GM19452 (cell line): ENCODE measurements around the gene ASB16.
"Not testable (repeated sequence)": the region's sequence is repeated elsewhere in the genome, so short reads cannot be mapped to it uniquely, and the experiment has no call there.

ENCODE experiments used
- ATAC-seq: cut with Tn5 transposase; IDR thresholded peaks from one replicate; pipeline ENCODE4 v1.9.1; 2021; ENCODE audit not compliant: unreplicated experiment

ASB16 gene

DNA sequence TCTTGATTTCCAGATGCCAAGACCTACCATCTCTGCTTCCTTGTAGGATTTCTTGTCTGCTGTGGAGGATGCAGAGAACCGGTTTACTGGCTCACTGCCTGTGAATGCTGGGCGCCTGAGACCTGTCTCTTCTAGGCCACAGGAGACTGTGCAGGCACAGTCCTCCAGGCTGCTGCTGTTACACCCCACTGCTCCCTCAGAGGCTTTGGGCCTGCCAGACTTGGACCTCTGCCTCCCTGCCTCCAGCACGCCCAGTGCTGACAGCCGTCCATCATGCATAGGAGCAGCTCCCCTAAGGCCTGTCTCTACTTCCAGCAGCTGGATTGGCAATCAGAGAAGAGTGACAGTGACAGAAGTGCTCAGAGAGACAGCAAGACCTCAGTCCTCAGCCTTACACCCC, 22.7 kb upstream of the ASB16 start:
- ATAC-seq = no peak

DNA sequence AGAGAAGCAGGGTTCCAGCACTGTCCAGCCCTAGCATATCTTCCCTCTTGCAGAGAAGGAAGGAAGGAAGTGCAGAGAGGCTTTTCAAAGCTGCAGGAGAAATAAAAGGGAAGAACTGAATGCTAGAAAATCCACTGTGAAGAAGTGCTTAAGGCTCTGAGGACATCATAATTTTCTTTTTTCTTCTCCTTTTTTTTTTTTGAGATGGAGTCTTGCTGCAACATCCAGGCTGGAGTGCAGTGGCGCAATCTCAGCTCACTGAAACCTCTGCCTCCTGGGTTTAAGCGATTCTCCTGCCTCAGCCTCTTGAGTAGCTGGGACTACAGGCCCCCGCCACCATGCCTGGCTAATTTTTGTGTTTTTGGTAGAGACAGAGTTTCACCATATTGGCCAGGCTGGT, 21.4 kb upstream of the ASB16 start:
- not testable (repeated sequence) for ATAC-seq

DNA sequence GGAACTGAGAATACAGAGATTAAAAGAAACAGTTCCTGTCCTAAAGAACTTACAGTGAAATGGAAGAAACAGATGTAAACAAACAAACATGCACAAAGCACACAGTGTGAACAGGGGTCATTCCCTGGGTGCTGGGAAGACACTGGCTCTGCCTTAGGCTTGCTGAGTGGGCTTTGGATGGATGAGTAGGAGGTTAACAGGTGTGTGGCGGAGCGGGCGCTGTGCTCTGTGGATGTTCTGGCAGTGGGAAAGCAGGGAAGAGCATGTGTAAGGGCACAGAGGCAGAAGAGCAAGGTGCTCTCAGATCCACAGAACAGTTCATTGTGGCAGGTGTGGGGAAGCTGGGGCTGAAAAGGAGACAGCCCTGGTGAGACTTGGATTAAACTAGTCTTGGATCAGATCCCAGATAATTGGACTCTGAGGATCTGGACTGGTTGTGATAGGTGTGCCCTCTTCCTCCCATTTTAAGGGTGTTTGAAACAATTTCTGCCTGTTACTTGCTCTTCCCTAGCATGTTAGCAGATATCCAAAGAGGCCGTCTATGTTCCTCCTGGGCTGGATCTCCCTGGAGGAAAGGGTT, 20.7 kb upstream of the ASB16 start:
- ATAC-seq = no peak

DNA sequence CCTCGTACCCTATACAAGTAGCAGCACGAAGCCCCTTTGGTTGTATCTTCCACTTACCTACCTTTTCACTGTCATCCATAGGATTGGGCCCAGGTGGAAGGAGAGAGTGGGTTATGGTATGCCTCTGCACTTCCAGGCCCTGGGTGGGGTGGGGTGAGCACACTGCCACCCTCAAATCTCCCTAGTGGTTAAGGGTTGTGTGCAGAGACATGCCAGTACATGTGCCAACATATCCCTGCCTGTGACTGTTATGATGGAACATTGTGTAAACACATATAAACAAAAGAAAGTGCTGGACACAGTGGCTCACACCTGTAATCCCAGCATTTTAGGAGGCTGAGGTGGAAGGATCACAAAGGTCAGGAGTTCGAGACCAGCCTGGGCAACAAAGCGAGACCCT, 17.6 kb upstream of the ASB16 start:
- no peak for ATAC-seq

DNA sequence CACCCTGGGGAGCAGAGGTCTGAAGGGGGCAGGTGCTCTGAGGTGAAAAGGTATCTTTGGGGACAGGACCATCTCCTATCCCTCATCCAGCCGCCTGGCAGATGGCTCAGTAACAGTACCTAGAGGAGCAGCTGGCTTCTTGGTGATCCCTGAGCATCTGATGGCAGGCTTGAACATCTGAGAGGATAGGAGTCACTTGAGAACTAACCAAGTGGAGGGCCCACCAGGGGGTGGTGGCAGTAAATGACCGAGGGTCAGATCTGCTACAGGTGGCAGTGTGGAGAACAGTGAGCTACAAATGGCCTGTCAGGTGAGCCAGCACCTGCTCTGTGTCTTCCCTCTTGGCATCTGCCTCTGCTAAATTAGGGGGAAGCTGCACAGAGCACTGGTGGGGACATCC, 15.0 kb upstream of the ASB16 start:
- no peak for ATAC-seq

DNA sequence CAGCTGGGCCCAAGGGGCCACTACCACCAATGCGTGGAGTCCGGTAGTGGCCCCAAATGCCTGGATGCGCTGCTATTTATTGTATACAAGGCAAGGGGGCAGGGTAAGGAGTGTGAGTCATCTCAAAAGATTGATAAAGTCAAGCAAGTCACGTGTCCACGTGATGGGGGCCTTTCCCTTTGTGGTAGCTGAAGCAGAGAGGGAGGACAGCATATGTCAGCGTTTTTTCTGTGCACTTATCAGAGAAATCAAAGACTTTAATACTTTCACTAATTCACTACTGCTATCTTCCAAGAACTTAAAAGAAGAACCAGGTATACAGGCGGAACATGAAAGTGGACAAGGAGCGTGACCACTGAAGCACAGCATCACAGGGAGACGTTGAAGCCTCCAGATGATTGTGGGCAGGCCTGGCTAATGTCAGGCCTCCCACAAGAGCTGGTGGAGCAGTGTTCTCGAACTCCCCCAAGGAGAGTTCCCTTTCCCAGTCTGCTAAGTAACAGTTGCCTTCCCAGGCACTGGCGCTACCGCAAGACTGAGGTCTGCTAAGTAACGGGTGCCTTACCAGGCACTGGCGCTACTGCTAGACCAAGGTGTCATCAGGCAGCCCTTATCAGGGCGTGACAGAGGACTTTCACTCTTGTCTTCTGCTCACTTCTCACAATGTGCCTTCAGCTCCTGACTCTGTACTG, 10.8 kb upstream of the ASB16 start:
- no peak for ATAC-seq

DNA sequence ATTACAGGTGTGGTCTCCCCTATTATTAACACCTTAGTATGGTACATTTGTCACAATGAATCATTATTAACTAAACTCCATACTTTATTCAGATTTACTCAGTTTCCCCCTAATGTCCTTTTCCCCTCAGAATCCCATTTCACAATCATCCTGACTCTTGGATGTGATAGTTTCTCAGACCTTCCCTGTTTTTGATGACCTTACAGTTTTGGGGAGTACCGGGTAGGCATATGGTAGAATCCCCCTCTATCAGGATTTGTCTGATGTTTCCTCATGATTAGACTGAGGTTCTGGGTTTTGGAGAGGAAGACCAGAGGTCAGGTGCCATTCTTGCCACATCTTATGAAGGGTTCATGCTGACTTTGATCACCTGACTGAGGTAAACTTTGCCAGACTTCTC, 6.0 kb upstream of the ASB16 start:
- no peak for ATAC-seq

DNA sequence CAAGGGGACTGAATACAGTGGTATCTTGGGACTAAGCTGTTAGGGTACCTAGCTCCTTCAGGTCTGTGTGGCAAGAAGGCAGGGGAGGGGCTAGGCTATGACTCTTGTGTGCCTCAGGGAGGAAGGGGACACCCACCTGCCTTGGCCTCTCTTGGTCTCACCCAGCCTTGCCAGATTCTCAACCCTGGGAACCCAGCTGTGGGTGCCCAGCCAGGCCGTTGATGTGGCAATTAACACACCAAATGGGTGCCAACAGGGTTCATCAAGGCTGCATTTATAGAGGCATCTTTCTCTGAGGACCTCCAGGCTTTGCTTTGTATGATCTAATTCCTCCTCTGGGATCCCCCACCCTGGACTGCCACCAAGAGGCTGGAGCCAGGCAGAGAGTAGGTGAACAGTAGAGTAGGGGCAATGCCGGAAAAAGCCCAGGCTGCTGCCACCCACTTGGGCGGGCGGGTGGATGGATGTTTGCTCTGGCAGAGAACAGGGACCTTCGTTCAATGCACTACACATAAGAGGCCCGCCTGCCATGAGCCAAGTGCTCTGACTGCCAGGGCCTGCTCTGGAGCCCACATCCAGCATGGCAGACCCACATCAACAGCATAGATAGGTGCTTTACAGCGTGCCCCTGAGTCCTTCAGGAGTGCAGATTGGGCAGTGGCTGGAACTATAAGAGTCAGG, 3.2 kb upstream of the ASB16 start:
- ATAC-seq = no peak

DNA sequence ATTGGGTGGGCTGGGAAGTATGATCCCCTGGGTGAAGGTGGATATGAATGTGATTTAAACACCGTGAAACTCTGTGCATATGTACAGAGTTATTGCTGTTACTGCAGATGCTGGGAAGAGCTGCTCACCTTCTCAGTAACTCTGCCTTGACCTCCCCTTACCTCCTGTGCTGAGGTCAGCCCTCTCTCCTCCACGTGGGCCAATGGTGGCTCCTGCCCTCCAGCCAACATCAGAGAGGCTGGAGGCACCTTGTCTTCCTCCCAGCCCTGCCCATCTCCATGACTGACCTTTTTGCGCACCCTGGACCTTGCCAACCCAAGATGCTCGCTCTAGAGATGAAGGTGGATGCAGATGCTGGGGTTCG, 387 bp upstream of the ASB16 start:
- ATAC-seq = no peak

DNA sequence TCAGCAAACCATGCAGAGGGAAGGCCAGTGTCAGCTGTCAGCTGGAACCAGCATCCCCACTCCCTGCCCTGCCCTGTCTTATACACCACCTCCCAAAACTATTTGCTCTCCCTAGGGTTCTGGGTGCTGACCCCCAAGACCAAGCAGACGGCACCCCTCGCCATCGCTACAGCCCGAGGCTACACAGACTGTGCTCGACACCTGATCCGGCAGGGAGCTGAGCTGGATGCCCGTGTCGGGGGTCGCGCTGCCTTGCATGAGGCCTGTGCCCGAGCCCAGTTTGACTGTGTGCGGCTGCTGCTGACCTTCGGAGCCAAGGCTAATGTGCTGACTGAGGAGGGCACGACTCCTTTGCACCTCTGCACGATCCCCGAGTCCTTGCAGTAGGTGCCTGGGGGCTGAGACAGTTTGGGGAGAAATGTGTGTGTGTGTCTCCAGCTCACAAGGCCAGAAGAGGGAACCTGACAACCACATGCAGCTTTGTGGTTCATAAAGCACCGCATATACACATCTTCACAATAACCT, 1.5 kb downstream of the ASB16 start:
- no peak for ATAC-seq

DNA sequence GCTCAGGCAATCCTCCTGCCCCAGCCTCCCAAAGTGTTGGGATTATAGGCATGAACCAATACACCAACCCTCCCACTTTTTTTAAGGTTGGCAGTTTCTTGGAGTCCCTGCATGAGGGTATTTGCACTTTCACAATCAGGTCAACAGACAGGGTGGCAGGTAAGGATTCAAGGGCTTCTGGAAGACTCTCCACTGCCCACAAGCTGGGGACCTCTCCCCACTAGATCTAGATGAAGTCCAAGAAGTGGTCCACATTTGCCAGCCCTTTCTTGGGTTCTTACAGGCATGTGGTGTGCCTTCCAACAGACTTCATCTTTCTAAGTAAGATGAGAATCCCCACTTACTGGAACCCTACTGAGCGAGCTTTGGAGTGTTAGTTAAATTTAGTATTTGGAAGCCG, 3.9 kb downstream of the ASB16 start:
- ATAC-seq = no peak

DNA sequence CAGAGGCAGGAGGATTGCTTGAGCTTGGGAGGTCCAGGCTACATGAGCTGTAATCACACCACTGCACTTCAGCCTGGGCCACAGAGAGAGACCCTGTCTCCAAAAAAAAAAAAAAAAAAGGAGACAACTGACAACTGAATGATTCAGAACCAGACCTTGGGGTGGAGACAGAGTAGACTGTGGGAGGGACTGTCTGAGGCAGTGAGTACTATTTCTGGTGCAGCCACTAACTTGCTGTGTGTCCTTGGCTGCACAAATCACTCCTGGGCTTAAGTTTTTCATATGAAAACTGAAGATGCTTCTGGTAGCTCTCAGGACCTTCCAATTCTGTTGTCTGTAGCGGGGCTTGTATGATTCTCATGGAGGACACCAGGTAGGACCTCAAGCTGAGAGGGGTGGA, 5.8 kb downstream of the ASB16 start:
- no peak for ATAC-seq

DNA sequence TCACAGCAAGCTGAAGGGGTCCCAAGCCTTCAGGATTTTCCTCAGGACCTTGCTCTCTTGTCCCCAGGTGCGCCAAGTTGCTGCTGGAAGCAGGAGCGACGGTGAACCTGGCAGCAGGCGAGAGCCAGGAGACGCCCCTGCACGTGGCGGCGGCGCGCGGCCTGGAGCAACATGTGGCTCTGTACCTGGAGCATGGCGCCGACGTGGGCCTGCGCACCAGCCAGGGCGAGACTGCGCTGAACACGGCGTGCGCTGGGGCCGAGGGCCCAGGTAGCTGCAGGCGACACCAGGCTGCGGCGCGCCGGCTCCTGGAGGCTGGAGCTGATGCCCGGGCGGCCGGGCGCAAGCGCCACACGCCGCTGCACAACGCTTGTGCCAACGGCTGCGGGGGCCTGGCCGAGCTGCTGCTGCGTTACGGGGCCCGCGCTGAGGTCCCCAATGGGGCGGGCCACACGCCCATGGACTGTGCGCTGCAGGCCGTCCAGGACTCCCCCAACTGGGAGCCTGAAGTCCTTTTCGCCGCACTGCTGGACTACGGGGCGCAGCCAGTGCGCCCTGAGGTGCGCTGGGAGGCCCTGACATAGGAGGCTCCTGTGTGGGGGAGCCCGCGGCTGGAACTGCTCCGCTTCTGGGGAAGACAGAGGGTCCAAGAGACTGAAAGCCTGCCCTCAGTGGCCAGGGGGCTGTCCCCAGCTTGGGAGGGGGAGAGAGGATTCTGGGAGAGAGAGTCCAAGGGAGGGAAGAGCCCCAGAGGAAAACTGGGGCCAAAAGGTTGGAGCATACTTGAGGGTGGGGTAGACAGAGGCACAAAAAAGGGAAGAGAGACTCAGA, 6.4 kb downstream of the ASB16 start:
- no peak for ATAC-seq

DNA sequence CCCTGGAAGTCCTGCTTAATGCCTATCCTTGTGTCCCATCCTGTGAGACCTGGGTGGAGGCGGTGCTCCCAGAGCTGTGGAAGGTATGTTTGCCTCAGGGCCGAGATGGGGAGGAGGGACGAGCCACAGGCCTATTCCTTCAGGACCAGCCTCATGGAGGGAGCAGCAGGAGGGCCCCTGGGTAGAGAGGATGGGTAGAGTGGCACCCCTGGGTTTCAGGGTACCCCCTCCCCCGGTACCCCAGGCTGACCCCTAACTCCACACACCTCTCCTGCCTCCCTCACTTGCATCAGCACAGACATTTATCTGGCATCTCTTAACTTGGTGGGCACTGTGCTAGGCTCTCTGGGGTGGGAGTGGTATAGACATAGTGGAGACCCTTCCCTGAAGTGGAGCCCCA, 7.1 kb downstream of the ASB16 start:
- ATAC-seq = no peak

DNA sequence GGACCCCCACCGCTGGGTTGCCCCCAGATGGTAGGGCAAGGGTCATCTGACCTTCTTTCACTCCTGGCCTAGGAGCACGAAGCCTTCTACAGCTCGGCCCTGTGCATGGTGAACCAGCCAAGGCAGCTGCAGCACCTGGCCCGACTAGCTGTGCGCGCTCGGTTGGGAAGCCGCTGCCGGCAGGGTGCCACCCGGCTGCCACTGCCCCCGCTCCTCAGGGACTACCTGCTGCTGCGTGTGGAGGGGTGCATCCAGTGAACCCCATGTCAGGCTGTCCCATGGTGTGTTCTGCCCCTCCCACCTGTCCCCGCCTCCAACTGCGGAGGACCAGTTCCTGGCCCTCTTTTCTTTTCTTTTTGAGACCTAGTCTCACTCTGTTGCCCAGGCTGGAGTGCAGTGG, 7.6 kb downstream of the ASB16 start:
- no peak for ATAC-seq

DNA sequence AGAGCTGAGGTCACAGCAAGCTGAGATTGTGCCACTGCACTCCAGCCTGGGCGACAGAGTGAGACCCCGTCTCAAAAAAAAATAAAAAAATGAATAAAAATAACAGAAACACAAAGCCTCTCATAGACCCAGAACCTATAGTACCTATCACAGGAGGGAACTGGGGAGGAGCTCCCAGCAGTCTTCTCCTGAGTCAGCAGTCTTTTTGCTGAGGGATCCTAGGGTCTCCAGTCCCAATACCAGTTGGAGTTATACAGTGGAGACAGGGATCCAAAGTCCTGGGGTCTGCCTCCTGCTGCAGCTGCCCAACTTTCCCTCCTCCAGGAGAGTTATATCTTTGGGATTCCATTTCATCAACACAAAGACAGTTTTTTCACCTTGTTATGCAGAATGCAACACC, 12.5 kb downstream of the ASB16 start:
- ATAC-seq = no peak

DNA sequence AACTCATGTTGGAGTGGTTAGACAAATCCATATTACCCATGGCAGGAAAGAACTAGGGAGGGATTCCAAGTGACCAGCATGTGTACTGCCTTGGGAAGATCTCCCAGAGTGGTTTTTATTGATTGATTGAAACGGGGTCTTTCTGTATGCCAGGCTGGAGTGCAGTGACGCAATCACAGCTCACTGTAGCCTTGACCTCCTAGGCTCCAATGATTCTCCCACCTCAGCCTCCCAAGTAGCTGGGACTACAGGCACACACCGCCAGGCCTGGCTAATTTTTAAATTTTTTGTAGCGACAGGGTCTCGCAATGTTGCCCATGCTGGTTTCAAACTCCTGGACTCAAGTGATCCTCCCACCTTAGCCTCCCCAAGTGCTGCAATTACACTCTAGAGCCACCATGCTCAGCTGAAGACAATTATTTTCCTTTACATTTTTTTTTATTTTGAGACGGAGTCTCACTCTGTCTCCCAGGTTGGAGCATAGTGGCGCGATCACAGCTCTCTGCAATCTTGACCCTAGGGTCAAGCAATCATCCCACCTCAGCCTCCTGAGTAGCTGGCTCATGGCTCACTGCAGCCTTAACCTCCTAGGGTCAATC, 13.8 kb downstream of the ASB16 start:
- ATAC-seq = no peak

DNA sequence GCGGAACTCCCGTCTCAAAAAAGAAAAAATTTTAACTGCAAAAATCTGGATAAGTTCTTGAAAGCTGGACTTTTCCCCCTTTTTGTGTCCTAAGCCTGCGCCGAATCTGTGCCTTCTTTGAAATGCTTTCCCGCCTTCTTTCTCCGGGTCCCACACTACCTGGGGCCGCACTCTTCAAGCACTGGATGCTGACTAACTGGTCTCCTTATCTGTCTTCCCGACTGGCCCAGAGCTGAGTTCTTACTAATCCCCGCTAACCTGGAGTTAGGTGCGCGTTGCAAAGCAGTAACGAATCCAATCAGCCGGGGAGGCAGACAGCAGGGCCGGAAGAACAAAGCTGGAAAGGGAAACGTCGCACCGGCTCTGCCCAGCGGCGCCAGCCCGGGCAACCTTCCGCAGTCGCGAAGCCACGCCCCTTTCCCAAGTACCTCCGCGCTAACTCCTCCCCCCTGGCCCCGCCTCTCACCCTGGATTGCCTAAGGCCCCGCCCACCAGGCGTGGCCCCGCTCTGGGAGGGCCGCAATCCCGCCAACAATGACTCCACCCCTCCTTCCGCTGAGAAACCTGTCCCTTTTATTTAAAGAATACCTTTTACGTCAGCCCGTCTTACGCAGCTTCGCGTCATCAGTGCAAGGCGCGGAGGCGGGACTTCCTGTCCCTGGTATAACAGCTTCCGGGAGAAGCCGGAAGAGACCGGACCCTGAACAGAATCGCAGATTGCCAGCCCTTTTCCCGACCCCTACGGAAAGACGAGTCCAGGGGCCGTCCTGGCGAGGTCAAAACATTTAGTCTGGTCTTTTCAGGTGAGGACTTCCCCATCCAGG, 16.0 kb downstream of the ASB16 start, which contains the start of gene TMUB2:
Gene TMUB2, plus strand, starts transcription at position 666 of the 824 bp plus-strand sequence. CDS start 737 bp downstream, outside the sequence.
- ATAC-seq = peak; percentile 83

DNA sequence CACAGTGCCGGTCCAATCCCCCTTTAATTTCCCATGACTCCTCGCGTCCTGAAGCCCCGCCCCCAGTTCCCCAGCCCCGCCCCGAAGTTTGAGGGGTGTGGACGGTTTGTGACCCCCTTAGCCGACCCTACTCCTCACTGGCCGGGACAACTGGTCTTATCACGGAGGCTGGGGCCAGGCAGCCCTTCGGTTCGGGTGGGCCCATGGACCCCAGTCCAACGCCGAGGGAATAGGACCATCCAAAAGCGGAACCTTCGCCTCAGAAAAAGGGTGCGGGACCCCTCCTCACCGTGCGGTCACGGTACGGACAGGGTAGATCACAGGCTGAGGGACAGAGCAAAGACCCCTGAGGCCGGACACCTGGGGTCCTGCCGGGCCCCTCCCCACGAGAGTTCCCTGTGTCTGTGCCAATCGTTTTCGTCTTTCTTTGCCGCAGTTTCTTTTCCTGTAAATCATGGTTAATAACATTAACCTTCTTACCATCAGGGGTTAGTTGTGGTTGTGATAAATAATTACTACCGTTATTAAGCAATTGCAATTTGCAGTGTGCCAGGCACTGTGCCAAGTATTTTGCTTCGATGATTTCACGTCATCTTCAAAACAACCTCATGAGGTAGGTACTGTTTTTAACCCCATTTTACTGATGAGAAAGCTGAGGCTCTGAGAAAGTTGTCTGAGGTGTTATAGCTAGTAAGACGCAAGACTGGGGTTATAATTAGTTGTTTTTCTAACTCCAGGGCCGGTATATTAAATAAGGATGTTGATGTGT, 16.8 kb downstream of the ASB16 start:
- peak; percentile 45 for ATAC-seq
